Nephron progenitor cell (in vitro differentiated cells): ENCODE data around the gene QDPR.

ENCODE experiments used
- DNase-seq: peaks from one replicate; pipeline ENCODE4 v3.0.0; 2021
- H3K27ac Mint-ChIP-seq: 2 replicates; pipeline ENCODE4 v1.8.0; 2021; ENCODE audit warnings: mild to moderate bottlenecking, moderate library complexity, mixed read lengths
- H3K27me3 Mint-ChIP-seq: 2 replicates; pipeline ENCODE4 v1.8.0; 2021; ENCODE audit warnings: mild to moderate bottlenecking, low read depth, mixed read lengths; ENCODE audit not compliant: poor library complexity
- H3K36me3 Mint-ChIP-seq: 2 replicates; pipeline ENCODE4 v1.8.0; 2021; ENCODE audit warnings: low read depth, mixed read lengths
- H3K4me1 Mint-ChIP-seq: 2 replicates; pipeline ENCODE4 v1.8.0; 2021; ENCODE audit warnings: mixed read lengths
- H3K4me3 Mint-ChIP-seq: 2 replicates; pipeline ENCODE4 v1.8.0; 2021; ENCODE audit warnings: mild to moderate bottlenecking, moderate library complexity, mixed read lengths
- H3K9me3 Mint-ChIP-seq: 2 replicates; pipeline ENCODE4 v1.8.0; 2021; ENCODE audit warnings: mild to moderate bottlenecking, moderate library complexity, mixed read lengths
- CTCF ChIP-seq: fragments of 200-600 bp; sonication (generic); IDR thresholded peaks from 2 replicates; pipeline ENCODE4 v1.5.0; 2021; ENCODE audit warnings: antibody characterized with exemption

The QDPR gene

GRCh38 chr4:17535242-17535641 is 23.4 kb upstream of the QDPR start:
- Mint-ChIP-seq H3K9me3 (no peaks in the 10 kb centered on the region), H3K36me3 (no peaks in the 10 kb centered on the region), H3K4me1 (no peaks in the 10 kb centered on the region), H3K4me3 (no peak overlapping the region), H3K27me3 (peaks cover 5% of the 10 kb centered on the region), H3K27ac (no peak overlapping the region)
- TF ChIP-seq CTCF = no peak
- no peak for DNase-seq

- H3K9me3 Mint-ChIP-seq = no peaks in the 10 kb centered on the region
- no peaks in the 10 kb centered on the region for H3K4me1 Mint-ChIP-seq
- no peaks in the 10 kb centered on the region for H3K36me3 Mint-ChIP-seq
- H3K27ac Mint-ChIP-seq = no peak overlapping the region
- no peak for DNase-seq
- no peak for TF ChIP-seq CTCF
- H3K4me3 Mint-ChIP-seq = no peak overlapping the region
- peaks cover 5% of the 10 kb centered on the region for H3K27me3 Mint-ChIP-seq
Measured at GRCh38 chr4:17534705-17535104, 22.8 kb upstream of the QDPR start.

GRCh38 chr4:17531538-17532285 is 19.8 kb upstream of the QDPR start:
- Mint-ChIP-seq H3K9me3 (no peaks in the 10 kb centered on the region), H3K4me3 (no peak overlapping the region), H3K36me3 (no peaks in the 10 kb centered on the region), H3K27ac (no peak overlapping the region), H3K4me1 (no peaks in the 10 kb centered on the region), H3K27me3 (peaks cover 15% of the 10 kb centered on the region)
- TF ChIP-seq CTCF = no peak
- DNase-seq = no peak

GRCh38 chr4:17528551-17529165 is 16.8 kb upstream of the QDPR start:
- Mint-ChIP-seq H3K27me3 (peaks cover 22% of the 10 kb centered on the region), H3K4me1 (no peaks in the 10 kb centered on the region), H3K36me3 (no peaks in the 10 kb centered on the region), H3K9me3 (no peaks in the 10 kb centered on the region), H3K4me3 (no peak overlapping the region), H3K27ac (no peak overlapping the region)
- TF ChIP-seq CTCF = no peak
- DNase-seq = no peak

- no peak for DNase-seq
- no peaks in the 10 kb centered on the region for H3K4me1 Mint-ChIP-seq
- no peak for TF ChIP-seq CTCF
- H3K9me3 Mint-ChIP-seq = no peaks in the 10 kb centered on the region
- peaks cover 25% of the 10 kb centered on the region for H3K27me3 Mint-ChIP-seq
- H3K36me3 Mint-ChIP-seq = no peaks in the 10 kb centered on the region
- no peak overlapping the region for H3K4me3 Mint-ChIP-seq
- H3K27ac Mint-ChIP-seq = no peak overlapping the region
Measured at GRCh38 chr4:17526695-17527477, 15.0 kb upstream of the QDPR start.
